PC-9 (cell line): ENCODE results near the gene LAMB1.
"Not testable (repeated sequence)": the region's sequence is repeated elsewhere in the genome, so short reads cannot be mapped to it uniquely, and the experiment has no call there.

Source experiments
- EZH2 ChIP-seq: fragments of 200-600 bp; sonication (generic); IDR thresholded peaks from 2 replicates; pipeline ENCODE4 v1.8.0; 2017; ENCODE audit warnings: antibody characterized with exemption, low read depth
- TF ChIP-seq, protein P1 (sequence below): fragments of 200-600 bp; sonication (generic); conservative IDR thresholded peaks from 2 replicates; pipeline ENCODE4 v1.6.1; 2017; ENCODE audit warnings: mixed run types, antibody characterized with exemption, mild to moderate bottlenecking, moderate library complexity

DNA sequence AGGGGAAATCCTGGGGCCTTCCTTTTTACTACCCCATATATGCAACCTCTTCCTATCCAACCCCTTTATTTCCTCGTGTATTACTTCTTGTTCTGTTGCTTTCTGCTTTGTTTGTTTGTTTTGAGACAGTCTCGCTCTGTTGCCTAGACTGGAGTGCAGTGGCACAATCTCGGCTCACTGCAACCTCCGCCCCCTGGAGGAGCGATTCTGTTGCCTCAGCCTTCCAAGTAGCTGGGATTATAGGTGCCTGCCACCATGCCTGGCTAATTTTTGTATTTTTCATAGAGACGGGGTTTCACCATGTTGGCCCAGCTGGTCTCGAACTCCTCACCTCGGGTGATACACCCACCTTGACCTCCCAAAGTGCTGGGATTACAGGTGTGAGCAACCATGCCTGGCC is 30.3 kb upstream of the LAMB1 start:
- TF ChIP-seq, protein P1, sequence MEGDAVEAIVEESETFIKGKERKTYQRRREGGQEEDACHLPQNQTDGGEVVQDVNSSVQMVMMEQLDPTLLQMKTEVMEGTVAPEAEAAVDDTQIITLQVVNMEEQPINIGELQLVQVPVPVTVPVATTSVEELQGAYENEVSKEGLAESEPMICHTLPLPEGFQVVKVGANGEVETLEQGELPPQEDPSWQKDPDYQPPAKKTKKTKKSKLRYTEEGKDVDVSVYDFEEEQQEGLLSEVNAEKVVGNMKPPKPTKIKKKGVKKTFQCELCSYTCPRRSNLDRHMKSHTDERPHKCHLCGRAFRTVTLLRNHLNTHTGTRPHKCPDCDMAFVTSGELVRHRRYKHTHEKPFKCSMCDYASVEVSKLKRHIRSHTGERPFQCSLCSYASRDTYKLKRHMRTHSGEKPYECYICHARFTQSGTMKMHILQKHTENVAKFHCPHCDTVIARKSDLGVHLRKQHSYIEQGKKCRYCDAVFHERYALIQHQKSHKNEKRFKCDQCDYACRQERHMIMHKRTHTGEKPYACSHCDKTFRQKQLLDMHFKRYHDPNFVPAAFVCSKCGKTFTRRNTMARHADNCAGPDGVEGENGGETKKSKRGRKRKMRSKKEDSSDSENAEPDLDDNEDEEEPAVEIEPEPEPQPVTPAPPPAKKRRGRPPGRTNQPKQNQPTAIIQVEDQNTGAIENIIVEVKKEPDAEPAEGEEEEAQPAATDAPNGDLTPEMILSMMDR: not testable (repeated sequence)
- TF ChIP-seq EZH2: not testable (repeated sequence)
